Stimulated activated CD8-positive, alpha-beta memory T cell treated with anti-CD3 and anti-CD28 coated beads, Interleukin-15, amount 100 ng/mL, for 1 hour (primary cell): ENCODE data around the gene SLC37A1.
"Not testable (repeated sequence)": the region's sequence is repeated elsewhere in the genome, so short reads cannot be mapped to it uniquely, and the experiment has no call there.

ENCODE experiments used
- DNase-seq: peaks from one replicate; pipeline ENCODE4 v3.0.0-alpha.2; 2020; ENCODE audit warnings: low read depth

Gene SLC37A1

DNA sequence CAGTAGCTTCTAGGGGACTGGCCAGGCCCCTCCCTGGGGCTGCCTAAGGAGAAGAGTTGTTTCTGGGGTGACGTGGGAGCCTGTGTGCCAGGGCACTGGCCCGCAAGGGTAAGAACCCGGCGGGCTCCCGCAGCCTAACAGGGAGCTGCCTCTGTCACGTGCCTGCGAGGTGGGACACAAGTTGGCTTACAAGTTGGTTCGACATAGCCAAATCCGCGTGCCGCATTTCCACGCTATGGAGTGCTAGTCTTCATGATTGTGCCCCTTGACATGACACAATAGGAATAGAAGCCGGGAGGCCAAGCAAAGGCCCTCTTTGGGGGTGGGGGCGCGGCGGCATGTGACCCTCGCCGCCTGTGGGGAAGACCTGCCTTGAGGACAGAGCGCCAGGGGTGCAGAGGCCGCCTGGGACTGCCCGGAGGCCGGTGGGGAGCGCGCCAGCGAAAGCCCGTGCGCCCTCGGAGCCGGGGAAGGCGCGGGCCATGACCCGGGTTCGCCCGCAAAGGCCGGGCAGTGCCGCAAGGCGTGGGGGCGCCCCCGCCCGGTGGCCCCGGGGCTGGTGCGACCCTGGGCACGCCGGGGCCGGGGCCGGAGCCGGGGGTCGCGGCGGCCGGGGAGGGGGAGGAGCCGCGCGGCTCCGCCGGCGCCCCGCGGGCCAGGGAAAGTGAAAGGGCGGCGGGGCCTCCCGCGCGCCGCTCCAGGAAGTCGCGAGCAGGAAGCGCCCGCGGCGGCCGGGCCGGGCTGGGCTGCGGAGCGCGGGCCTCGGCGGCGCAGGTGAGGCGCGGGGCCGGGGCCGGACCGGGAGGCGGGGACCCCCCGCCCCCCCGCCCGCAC is at the start of gene SLC37A1:
Gene SLC37A1, plus strand, starts transcription at position 702 of the 834 bp plus-strand sequence. CDS start 4,603 bp downstream, outside the sequence.
- DNase-seq, result no peak

DNA sequence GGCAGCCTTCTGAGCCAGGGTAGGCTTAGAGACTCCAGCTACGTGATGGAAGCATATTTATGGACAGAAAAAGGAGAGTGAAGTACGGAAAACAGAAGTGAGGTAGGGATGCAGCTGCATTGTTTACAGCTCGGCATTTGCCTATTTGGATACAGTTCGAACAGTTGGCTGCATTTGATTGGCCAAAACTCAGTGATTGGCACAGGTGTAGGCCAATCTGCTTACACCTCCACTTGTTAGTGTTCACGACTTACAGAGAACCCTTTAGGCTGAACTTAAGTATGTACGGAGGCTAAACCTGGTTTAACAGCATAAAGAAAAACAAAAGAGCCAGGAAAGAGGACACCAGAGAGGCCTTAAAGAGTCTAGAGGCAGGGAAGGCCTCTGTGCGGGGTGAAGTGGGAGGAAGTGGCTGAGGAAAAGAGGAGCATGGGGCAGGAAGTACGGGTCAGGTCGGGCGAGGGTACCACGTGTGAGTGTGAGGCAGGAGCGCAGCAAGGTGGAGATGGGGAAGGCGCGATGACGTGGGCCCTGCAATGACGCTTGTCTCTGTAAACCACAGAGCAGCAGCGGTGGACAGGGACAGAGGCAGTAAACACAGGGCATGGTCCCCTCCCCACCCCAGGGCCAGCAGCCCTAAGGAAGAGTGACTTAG is 49.7 kb upstream of the SLC37A1 start:
- peak; percentile 27 for DNase-seq

DNA sequence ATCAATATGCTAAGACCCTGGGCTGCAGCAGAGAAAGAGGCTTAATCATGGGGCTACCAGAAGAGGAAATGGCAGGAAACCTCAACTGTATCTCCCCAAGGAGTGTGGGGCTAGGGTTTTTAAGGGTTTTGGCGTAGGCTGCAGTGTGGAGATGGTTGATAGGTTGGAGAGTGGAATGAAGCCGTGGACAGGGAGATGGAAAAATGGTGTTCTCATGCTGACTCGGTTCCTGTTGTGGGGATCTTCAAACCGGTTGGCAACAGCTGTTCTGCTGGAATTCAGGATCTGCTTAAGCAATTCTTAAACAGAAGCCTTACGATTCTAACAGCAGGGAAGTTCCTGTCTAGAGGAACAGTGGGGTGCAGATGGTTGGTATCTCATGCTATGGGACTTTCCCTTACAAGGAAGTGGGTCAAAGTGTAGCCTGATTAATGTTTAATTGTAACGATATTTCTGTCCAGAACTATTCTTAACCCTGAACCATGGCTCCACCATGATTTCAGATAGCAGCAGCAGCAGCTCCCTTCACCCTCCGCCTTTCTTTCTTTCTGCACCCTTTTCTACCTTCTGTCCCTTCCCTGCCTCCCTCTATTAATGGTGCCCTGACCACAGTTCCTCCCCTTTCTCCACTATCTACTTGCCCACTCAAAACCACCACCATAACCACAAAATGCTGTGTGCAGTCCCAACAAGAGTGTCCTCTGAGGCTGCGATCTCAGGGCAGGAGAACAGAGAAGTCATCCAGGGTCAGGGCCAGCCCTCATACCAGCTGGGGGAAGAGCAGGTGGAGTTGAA is 48.4 kb upstream of the SLC37A1 start:
- no peak for DNase-seq

DNA sequence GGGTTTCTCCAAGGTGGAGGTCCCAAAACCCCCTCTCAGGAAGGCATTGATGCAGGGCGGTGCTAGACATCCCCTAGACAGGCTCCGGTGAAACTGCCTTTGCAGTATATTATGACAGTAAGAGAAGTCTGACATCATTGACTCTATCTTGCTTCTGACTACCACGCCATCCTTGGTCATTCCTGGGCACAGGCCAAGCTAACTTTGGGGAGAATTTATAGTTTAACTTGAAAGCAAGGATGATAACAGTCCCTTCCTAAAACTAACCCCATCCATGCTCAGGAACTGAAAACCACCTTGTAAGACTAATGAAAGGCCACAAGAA is 47.9 kb upstream of the SLC37A1 start:
- DNase-seq, result no peak

DNA sequence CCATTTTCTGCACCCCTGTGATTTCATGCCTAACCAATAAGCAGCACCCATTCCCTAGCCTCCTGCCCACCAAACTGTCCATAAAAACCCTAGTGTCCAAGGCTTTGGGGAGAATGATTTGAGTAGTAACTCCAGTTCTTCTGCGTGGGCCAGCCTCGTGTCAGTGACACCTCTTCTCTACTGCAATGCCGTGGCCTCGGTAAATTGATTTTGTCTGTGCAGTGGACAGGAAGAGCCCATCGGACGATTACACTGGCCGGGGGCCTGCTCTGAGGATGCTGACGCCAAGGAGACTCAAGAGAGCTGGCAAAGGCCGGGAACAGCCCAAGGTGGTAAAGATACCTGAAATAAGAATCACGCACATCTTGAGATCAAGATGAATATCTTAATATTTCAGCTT is 47.0 kb upstream of the SLC37A1 start:
- no peak for DNase-seq

DNA sequence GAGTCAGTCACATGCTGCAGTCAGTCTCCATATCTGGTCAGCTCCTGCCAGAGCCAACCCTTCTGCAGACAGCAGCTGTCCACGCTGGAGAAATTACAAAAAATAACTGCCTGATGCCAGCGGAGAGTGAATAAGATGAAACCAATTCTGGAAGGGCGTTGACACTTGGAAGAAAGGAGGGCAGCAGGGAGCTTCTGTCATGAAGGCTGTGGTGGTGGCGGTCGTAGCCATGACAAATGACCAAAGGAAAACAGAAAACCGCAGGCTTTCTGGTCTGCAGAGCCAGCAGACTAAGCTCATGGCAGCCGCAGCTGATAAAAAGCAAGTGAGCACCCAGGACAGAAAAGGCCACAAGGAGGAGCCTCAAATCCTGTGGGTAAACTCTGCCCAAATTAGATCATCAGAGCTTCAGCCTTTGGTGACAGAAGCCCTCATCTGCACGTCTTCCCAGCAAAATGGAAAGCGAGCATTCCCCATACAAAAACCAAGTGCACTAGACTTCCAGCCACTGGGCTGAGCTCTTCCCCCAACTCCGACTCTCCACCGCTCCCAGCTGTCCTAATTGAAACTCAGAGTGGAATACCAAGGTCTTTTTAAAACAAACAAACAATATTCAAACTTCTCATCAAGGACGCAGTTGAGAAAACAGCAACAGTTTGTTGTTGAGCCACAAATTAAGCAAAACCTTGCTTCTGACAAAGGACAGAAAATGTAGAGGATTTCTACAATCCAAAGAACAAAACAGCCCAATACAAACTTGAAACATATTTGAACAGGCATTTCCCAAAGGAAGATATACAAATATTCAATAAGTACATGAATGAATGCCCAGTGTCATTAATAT is 46.3 kb upstream of the SLC37A1 start:
- DNase-seq, result no peak

DNA sequence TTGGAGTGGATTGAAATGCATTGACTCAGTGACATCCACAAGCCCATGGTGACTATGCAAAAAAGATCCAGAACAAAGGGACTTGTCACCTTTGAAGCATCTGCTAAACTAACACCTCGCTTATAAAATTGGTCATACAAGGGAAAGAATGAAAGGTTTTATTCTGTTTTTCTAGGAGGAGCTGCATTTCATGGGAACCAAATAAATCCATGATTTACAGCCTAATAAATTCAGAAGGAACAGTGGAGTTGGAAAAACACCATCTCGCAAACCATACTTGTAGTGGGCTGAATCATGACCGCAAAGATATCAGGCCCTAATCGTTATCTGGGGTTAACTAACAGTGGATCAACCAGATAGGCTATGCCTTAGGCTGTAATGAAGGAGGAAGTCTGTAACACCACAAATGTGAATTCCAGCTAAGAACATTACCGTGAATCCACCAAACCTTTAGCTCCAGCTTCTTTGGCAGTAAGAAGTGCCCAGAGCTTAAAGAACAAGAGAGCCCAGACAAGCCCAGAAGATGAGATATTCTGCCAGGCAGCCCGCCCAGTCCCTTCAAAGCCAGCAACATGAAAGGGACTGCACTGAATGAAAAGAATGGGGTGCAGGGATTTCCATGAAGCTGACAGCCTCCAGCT is 45.0 kb upstream of the SLC37A1 start:
- DNase-seq, result no peak

GRCh38 chr21:42469272-42469671 is 44.4 kb upstream of the SLC37A1 start:
- no peak for DNase-seq

- DNase-seq, result not testable (repeated sequence)
Measured at GRCh38 chr21:42469726-42470125, 43.9 kb upstream of the SLC37A1 start.

- no peak for DNase-seq
Measured at GRCh38 chr21:42471206-42471605, 42.4 kb upstream of the SLC37A1 start.

- no peak for DNase-seq
Measured at GRCh38 chr21:42471716-42472330, 41.8 kb upstream of the SLC37A1 start.

DNA sequence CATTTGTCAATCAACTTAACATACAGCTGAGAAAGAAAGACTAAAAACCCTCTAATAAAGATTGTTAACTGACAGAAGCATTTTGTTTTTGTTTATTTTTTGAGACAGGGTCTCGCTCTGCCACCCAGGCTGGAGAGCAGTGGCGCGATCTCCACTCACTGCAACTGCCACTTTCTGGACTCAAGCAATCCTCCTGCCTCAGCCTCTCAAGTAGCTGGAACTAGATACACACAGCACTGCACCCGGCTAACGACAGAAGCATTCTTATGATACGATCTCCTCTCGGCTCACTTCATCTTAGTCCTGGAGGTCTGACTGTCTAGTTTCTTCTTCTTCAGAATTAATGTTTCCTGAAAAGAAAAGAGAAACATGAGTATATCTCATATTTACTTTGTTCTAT is 41.1 kb upstream of the SLC37A1 start:
- no peak for DNase-seq

DNA sequence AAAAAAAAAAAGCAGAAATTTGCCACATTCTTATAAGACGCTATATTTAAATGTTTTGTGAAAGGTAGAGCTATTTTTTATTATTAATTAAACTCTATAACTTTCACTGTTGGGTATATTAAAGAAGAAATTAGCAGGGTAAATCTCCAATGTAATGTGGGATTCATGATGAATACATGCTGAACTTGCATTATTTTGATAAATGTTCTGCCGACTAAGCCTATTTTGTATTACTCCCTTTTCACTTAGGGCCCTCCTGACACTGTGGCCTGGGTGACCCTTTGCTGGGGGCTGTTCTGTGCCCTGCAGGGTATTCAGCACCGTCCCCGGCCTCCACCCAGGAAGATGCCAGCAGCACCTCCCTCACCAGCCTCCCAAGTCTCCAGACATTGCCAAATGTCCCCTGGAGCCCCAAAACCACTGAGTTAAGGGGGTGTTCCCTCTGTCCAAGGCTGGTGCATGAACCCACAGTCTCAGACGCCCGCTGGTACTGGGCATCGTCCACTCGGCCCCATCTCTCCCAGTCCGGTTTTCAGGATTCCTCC is 40.1 kb upstream of the SLC37A1 start:
- DNase-seq, result no peak

- no peak for DNase-seq
Measured at GRCh38 chr21:42474043-42474831, 39.4 kb upstream of the SLC37A1 start.

DNA sequence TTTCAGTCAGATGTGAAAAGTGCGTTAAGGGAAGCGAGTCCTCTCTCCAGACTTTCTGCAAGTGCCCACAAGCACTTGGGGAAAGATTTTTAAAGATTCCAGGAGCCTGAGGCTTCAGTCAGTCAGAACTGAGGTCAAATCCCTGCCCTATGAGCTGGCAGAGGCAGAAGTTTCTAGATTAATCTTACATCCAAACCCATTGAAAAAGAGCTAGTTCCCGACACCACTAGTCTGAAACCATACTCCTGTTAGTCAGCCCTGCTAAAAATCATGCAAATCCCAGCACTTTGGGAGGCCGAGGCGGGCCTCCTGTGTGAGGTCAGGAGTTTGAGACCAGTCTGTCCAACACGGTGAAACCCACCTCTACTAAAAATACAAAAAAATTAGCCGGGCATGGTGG is 38.6 kb upstream of the SLC37A1 start:
- DNase-seq, result no peak

GRCh38 chr21:42475526-42476387 is 37.9 kb upstream of the SLC37A1 start:
- DNase-seq, result no peak

DNA sequence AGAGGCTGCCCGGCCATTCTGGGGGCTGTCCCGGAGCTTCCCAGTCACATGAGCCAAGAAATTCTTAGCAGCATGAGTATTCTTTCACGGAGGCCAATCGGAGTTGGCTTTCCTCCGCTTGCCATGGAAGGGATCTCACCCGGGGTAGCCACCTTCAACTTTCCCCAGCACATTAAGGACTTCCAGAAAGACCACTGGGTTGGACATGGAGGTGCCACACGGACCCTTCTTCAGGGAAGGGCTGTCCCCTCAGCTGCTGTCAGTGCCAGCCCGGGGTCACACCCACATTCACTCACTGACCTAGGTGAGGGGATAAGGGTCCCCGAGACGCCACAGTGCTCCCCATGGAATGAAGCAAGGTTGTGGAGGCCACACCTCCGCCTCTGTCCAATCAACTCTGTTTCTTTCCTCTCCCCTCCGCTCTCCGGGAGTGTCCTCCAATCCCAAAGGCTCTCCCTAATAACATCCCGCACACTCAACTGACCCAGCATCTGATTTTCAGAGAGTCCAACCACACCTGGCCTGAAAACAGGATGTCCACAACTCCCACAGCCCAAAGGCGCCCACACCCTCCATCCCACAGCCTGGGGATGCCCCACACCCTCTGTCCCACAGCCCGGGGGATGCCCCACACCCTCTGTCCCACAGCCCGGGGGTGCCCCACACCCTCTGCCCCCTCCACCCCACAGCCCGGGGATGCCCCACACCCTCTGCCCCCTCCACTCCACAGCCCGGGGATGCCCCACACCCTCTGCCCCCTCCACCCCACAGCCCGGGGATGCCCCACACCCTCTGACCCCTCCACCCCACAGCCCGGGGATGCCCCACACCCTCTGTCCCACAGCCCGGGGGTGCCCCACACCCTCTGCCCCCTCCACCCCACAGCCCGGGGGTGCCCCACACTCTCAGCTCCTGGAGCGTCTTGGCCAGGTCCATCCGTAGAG is 37.0 kb upstream of the SLC37A1 start:
- no peak for DNase-seq

GRCh38 chr21:42478504-42478903 is 35.1 kb upstream of the SLC37A1 start:
- DNase-seq, result no peak
